Stimulated activated memory B cell treated with anti-CD40 and anti-IgM and Interleukin-4, amounts not matched to agents 10 μg/mL and 1 μg/mL and 100 μg/mL, for 72 hours (primary cell): ENCODE measurements around the gene KCNJ1.

Experiments
- ATAC-seq: fragments of 150-1000 bp; cut with Tn5 transposase; 2 replicates; pipeline ENCODE4 v1.10.0; 2021
- H3K27ac Mint-ChIP-seq: one replicate; pipeline ENCODE4 v1.8.0; 2022; ENCODE audit warnings: mild to moderate bottlenecking, mixed read lengths
- H3K27me3 Mint-ChIP-seq: one replicate; pipeline ENCODE4 v1.8.0; 2022; ENCODE audit warnings: mixed read lengths
- H3K36me3 Mint-ChIP-seq: one replicate; pipeline ENCODE4 v1.8.0; 2022; ENCODE audit warnings: mixed read lengths
- H3K4me1 Mint-ChIP-seq: one replicate; pipeline ENCODE4 v1.8.0; 2022; ENCODE audit warnings: mixed read lengths
- H3K4me3 Mint-ChIP-seq: one replicate; pipeline ENCODE4 v1.8.0; 2022; ENCODE audit warnings: mild to moderate bottlenecking, moderate library complexity, mixed read lengths
- H3K9me3 Mint-ChIP-seq: one replicate; pipeline ENCODE4 v1.8.0; 2022; ENCODE audit warnings: mixed read lengths

Gene KCNJ1

GRCh38 chr11:128893578-128894285, 26.6 kb upstream of the KCNJ1 start:
- Mint-ChIP-seq H3K36me3 (no peaks in the 10 kb centered on the region), H3K27me3 (peaks cover 93% of the 10 kb centered on the region), H3K4me3 (no peak overlapping the region), H3K27ac (no peak overlapping the region), H3K9me3 (no peaks in the 10 kb centered on the region), H3K4me1 (peaks cover 37% of the 10 kb centered on the region)
- no peak for ATAC-seq

- peaks cover 93% of the 10 kb centered on the region for H3K27me3 Mint-ChIP-seq
- no peaks in the 10 kb centered on the region for H3K9me3 Mint-ChIP-seq
- no peak for ATAC-seq
- H3K4me1 Mint-ChIP-seq: peaks cover 33% of the 10 kb centered on the region
- H3K36me3 Mint-ChIP-seq: no peaks in the 10 kb centered on the region
- no peak overlapping the region for H3K4me3 Mint-ChIP-seq
- no peak overlapping the region for H3K27ac Mint-ChIP-seq
Measured at GRCh38 chr11:128892866-128893565, 25.9 kb upstream of the KCNJ1 start.

GRCh38 chr11:128891913-128892398, 24.9 kb upstream of the KCNJ1 start:
- Mint-ChIP-seq H3K4me3 (no peak overlapping the region), H3K36me3 (no peaks in the 10 kb centered on the region), H3K4me1 (peaks cover 33% of the 10 kb centered on the region), H3K27me3 (peaks cover 91% of the 10 kb centered on the region), H3K27ac (no peak overlapping the region), H3K9me3 (no peaks in the 10 kb centered on the region)
- no peak for ATAC-seq

- Mint-ChIP-seq H3K27me3 (peaks cover 91% of the 10 kb centered on the region), H3K4me3 (peak within 1 kb of the TSS; percentile 52), H3K9me3 (no peaks in the 10 kb centered on the region), H3K4me1 (peaks cover 33% of the 10 kb centered on the region), H3K36me3 (no peaks in the 10 kb centered on the region), H3K27ac (no peak within 1 kb of the TSS)
- ATAC-seq: no peak
Measured at GRCh38 chr11:128890543-128891368, 23.7 kb upstream of the KCNJ1 start, which contains the start of gene KCNJ5. Gene KCNJ5 (plus strand): TSS chr11:128891356. CDS start chr11:128911274, 19,918 bp downstream.

GRCh38 chr11:128890216-128890542, 23.1 kb upstream of the KCNJ1 start:
- Mint-ChIP-seq H3K4me1 (peaks cover 33% of the 10 kb centered on the region), H3K4me3 (no peak overlapping the region), H3K36me3 (no peaks in the 10 kb centered on the region), H3K27me3 (peaks cover 91% of the 10 kb centered on the region), H3K27ac (no peak overlapping the region), H3K9me3 (no peaks in the 10 kb centered on the region)
- no peak for ATAC-seq

- ATAC-seq: no peak
- Mint-ChIP-seq H3K9me3 (no peaks in the 10 kb centered on the region), H3K4me1 (peaks cover 36% of the 10 kb centered on the region), H3K27me3 (peaks cover 94% of the 10 kb centered on the region), H3K4me3 (no peak overlapping the region), H3K27ac (no peak overlapping the region), H3K36me3 (no peaks in the 10 kb centered on the region)
Measured at GRCh38 chr11:128889657-128890213, 22.6 kb upstream of the KCNJ1 start.

- no peak for ATAC-seq
- Mint-ChIP-seq H3K27me3 (peaks cover 94% of the 10 kb centered on the region), H3K36me3 (no peaks in the 10 kb centered on the region)
Measured at GRCh38 chr11:128888034-128888985, 21.2 kb upstream of the KCNJ1 start.

GRCh38 chr11:128886406-128887124, 19.5 kb upstream of the KCNJ1 start:
- Mint-ChIP-seq H3K27ac (no peak overlapping the region), H3K4me3 (no peak overlapping the region), H3K4me1 (peaks cover 17% of the 10 kb centered on the region), H3K27me3 (peaks cover 92% of the 10 kb centered on the region), H3K9me3 (no peaks in the 10 kb centered on the region), H3K36me3 (no peaks in the 10 kb centered on the region)
- ATAC-seq: no peak

More at GRCh38 chr11:128888034-128888985, 21.2 kb upstream of the KCNJ1 start:
- Mint-ChIP-seq H3K9me3 (no peaks in the 10 kb centered on the region), H3K27ac (no peak overlapping the region), H3K4me1 (peaks cover 28% of the 10 kb centered on the region), H3K4me3 (no peak overlapping the region)

GRCh38 chr11:128884703-128885338, 17.7 kb upstream of the KCNJ1 start:
- Mint-ChIP-seq H3K9me3 (no peaks in the 10 kb centered on the region), H3K27me3 (peaks cover 92% of the 10 kb centered on the region), H3K4me1 (peaks cover 6% of the 10 kb centered on the region), H3K27ac (no peak overlapping the region), H3K36me3 (no peaks in the 10 kb centered on the region), H3K4me3 (no peak overlapping the region)
- peak; percentile 74 for ATAC-seq

GRCh38 chr11:128884054-128884453, 17.0 kb upstream of the KCNJ1 start:
- Mint-ChIP-seq H3K4me1 (peaks cover 6% of the 10 kb centered on the region), H3K9me3 (no peaks in the 10 kb centered on the region), H3K27ac (no peak overlapping the region), H3K27me3 (peaks cover 91% of the 10 kb centered on the region), H3K4me3 (no peak overlapping the region), H3K36me3 (no peaks in the 10 kb centered on the region)
- ATAC-seq: no peak

GRCh38 chr11:128882451-128882850, 15.4 kb upstream of the KCNJ1 start:
- ATAC-seq: no peak
- H3K9me3 Mint-ChIP-seq: no peaks in the 10 kb centered on the region
- no peak overlapping the region for H3K4me3 Mint-ChIP-seq
- no peaks in the 10 kb centered on the region for H3K36me3 Mint-ChIP-seq
- peaks cover 6% of the 10 kb centered on the region for H3K4me1 Mint-ChIP-seq
- H3K27me3 Mint-ChIP-seq: peaks cover 95% of the 10 kb centered on the region
- H3K27ac Mint-ChIP-seq: no peak overlapping the region

GRCh38 chr11:128881221-128881620, 14.1 kb upstream of the KCNJ1 start:
- Mint-ChIP-seq H3K9me3 (no peaks in the 10 kb centered on the region), H3K27me3 (peaks cover 92% of the 10 kb centered on the region), H3K36me3 (no peaks in the 10 kb centered on the region), H3K4me1 (peaks cover 6% of the 10 kb centered on the region), H3K27ac (no peak overlapping the region), H3K4me3 (no peak overlapping the region)
- ATAC-seq: no peak

- Mint-ChIP-seq H3K27ac (no peak overlapping the region), H3K4me1 (peaks cover 4% of the 10 kb centered on the region), H3K4me3 (no peak overlapping the region), H3K27me3 (peaks cover 92% of the 10 kb centered on the region), H3K9me3 (no peaks in the 10 kb centered on the region), H3K36me3 (no peaks in the 10 kb centered on the region)
- no peak for ATAC-seq
Measured at GRCh38 chr11:128879817-128880216, 12.7 kb upstream of the KCNJ1 start.
